Myocyte (in vitro differentiated cells): ENCODE results near the gene DYNC2I2. TPM values are rescaled to one million over a fixed set of nuclear protein-coding genes. Genes with fewer than 3 reads are reported as not detected.
"Not testable (repeated sequence)": the region's sequence is repeated elsewhere in the genome, so short reads cannot be mapped to it uniquely, and the experiment has no call there.

Experiments used
- DNase-seq: peaks from one replicate; pipeline ENCODE4 v3.0.0-alpha.2; 2012; ENCODE audit warnings: low read depth
- total RNA-seq: library from RNA; depleted of rRNA; stranded (reverse); fragments of >200 nt; gene quantifications from 2 replicates; pipeline ENCODE4 v1.2.3, GENCODE V29; 2014

The DYNC2I2 gene
- total RNA-seq, 1 donor from 2014 or later, result 98.8 TPM

DNA sequence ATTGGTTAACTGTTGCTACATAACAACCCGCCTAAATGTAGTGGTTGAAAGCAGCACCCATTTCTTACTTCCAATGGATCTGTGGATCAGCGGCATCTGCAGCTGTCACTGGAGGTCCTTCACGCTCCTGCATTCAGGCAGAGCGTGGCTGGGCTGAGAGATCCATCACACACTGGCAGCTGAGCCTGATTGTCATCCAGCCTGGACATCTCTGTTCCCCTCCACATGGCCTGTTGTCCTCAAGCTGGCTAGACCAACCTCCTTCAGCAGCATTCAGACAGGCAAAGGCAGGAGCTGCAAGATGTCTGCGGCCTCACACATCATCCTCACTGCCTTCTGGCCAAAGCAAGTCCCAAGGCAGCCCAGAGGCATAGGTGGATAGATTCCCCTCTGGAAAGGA is 36.9 kb downstream of the DYNC2I2 start:
- peak; percentile 35 for DNase-seq

DNA sequence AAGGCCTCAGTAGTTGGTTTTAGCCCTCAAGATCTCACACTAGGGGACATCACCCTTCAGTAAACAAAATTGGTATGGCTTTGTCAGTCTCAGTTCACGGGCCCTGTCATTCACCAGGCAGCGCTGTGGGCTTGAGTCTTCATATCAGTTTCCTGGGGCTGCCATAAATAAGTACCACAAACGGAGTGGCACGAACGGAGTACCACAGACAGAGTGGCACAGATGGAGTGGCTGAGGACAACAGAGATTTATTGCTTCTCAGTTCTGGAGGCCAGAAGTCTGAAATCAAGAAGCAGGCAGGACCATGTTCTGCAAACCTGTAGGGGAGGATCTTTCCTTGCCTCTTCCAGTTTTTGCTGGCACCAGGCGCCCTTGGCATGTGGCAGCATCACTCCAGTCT is 37.5 kb downstream of the DYNC2I2 start:
- DNase-seq, result peak; percentile 29

GRCh38 chr9:128617943-128618342 is 38.7 kb downstream of the DYNC2I2 start:
- DNase-seq, result no peak

DNA sequence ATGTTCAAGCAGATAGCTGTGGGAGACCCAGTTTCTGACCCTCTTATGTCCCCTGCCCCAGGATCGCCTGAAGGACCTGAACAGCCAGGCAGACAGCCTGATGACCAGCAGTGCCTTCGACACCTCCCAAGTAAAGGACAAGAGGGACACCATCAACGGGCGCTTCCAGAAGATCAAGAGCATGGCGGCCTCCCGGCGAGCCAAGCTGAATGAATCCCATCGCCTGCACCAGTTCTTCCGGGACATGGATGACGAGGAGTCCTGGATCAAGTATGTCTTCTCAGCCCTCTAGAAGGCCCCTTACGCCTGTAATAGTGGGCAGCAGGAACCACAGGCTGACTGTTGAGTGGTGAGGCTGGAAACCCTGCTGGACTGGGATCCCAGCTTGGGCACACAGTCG is 41.1 kb downstream of the DYNC2I2 start:
- DNase-seq, result no peak

GRCh38 chr9:128614728-128615127 is 41.9 kb downstream of the DYNC2I2 start:
- no peak for DNase-seq

- DNase-seq, result no peak
Observed at GRCh38 chr9:128611600-128612394, 44.9 kb downstream of the DYNC2I2 start.

DNA sequence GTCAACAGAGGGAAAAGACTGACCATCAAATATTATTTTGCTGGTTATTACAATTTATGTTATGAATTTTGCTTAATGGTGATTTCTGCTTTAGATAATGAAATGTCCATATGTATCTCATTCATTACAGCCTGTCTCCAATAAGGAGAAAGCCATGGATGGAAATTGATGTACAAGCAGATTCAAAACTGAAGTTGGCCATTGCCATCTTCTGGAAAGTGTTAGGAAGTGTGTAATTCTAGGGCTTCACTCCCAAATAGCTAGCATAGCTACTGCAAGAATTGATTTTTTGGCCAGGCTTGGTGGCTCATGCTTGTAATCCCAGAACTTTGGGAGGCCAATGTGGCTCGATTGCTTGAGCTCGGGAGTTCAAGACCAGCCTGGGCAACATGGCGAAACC is 45.8 kb downstream of the DYNC2I2 start:
- no peak for DNase-seq

DNA sequence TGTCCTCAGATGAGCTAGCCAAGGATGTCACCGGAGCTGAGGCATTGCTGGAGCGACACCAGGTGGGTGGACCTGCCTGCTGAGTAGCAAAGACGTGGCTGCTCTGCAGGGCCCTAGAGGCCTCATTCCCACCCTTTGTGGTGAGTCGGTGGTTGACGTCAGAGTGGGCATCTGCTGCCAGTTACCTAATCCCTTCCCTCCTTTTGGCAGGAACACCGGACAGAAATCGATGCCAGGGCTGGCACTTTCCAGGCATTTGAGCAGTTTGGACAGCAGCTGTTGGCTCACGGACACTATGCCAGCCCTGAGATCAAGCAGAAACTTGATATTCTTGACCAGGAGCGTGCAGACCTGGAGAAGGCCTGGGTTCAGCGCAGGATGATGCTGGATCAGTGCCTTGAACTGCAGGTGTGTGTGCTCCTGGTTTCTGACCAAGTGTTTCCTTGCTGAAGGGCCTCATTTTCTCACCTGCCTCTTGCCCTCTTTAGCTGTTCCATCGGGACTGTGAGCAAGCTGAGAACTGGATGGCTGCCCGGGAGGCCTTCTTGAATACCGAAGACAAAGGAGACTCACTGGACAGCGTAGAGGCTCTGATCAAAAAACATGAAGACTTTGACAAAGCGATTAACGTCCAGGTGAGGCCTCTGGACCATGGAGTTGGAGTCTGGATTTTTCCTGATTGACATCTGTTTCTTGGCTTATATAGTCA is 48.9 kb downstream of the DYNC2I2 start:
- DNase-seq, result peak; percentile 98

DNA sequence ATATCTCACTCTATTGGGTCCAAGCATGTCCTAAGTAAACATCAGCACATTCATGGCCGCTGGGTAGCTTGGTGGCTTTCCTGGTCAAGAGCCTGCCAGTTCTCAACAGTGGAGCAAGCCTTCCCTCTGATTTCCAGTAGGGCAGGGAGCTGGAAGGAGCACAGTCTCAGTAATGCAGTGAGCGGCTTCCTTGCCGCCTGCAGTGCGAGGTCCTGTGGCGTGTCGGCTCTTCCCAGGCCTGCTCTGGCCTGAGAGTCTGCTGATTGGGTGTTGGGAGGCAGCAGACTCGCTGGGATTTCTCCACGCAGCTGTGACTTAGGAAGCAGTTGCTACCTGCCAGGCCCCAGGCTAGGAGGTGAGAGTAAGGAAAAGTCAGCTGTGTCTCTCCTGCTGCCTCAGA is 53.0 kb downstream of the DYNC2I2 start:
- no peak for DNase-seq

GRCh38 chr9:128600099-128600498 is 56.5 kb downstream of the DYNC2I2 start:
- DNase-seq, result no peak

- no peak for DNase-seq
Observed at GRCh38 chr9:128595471-128595870, 61.2 kb downstream of the DYNC2I2 start.

GRCh38 chr9:128593856-128594255 is 62.8 kb downstream of the DYNC2I2 start:
- DNase-seq, result no peak

DNA sequence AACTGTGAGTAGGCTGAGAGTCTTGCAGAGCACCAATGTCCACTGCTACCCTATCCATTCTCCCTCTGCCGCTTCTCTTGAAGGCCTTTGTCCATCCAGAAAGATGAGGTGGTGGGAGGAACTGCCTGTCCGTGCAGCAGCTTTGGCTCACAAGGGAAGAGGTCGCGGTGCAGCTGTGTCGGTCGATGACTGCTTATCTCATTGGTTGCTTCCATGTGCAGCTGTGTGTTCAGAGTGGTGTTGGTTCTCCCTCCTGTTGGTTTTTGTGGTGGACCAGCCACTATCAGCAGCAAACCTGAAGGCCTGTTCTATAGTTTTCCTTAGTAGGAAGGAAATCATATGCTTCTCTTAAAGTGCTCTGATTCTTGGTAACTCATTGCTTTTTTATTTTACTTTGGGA is 63.6 kb downstream of the DYNC2I2 start:
- DNase-seq, result peak; percentile 18

DNA sequence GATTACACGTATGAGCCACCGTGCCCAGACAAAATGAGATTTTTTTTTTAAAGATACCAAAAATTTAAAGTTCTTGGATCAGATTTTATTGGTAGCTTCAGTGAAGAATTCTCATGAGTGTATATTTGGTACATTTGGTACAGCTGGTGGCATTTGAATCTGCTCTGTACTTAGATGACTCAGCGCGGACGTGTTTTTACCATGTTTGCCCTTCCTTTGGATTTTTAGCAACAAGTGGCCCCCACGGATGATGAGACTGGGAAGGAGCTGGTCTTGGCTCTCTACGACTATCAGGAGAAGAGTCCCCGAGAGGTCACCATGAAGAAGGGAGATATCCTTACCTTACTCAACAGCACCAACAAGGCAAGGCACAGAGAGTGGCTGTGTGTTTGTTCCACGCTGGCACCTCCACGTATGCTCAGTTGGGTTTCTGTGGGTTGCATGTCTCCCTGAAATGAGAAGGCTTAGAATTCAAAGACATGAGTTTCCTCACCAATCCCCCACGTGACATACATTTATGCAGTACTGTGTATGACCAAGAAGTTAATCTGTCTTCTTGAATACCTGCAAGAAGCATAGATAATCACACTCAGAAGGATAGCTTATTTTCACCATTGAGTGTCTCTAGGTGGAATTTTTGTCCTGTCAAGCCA is 67.9 kb downstream of the DYNC2I2 start:
- no peak for DNase-seq

- DNase-seq, result no peak
Observed at GRCh38 chr9:128587453-128587852, 69.2 kb downstream of the DYNC2I2 start.

GRCh38 chr9:128586934-128587333 is 69.7 kb downstream of the DYNC2I2 start:
- DNase-seq, result not testable (repeated sequence)

- DNase-seq, result not testable (repeated sequence)
Observed at GRCh38 chr9:128585155-128585554, 71.5 kb downstream of the DYNC2I2 start.

Other genes starting within 250 kb of the DYNC2I2 start
- gene CERCAM, start 236.0 kb downstream of the DYNC2I2 start, total RNA-seq, result 43.6 and 52.0 TPM in 2 replicates
- 16.0 and 18.6 TPM in 2 replicates for gene ODF2, start 200.8 kb downstream of the DYNC2I2 start, total RNA-seq
- gene GLE1, start 152.1 kb downstream of the DYNC2I2 start, total RNA-seq, result 28.3 and 28.4 TPM in 2 replicates
- gene SPTAN1, start 104.3 kb downstream of the DYNC2I2 start, total RNA-seq, result 519 and 564 TPM in 2 replicates
- gene SET, start 32.4 kb upstream of the DYNC2I2 start, total RNA-seq, result 382 and 394 TPM in 2 replicates
- 2.0 TPM in 2 replicates for gene PKN3, start 45.7 kb upstream of the DYNC2I2 start, total RNA-seq
- gene ZDHHC12, start 67.3 kb upstream of the DYNC2I2 start, total RNA-seq, result 18.9 and 28.7 TPM in 2 replicates
- 47.0 and 54.2 TPM in 2 replicates for gene ZER1, start 115.1 kb upstream of the DYNC2I2 start, total RNA-seq
- 30.2 and 42.4 TPM in 2 replicates for gene TBC1D13, start 130.4 kb upstream of the DYNC2I2 start, total RNA-seq
- gene ENDOG, start 161.7 kb upstream of the DYNC2I2 start, total RNA-seq, result 83.0 and 95.6 TPM in 2 replicates
- gene SPOUT1, start 172.9 kb upstream of the DYNC2I2 start, total RNA-seq, result 14.0 and 19.3 TPM in 2 replicates
- 9.9 and 13.5 TPM in 2 replicates for gene KYAT1, start 225.1 kb upstream of the DYNC2I2 start, total RNA-seq
- 35.3 and 51.9 TPM in 2 replicates for gene LRRC8A, start 225.3 kb upstream of the DYNC2I2 start, total RNA-seq